Activated CD8-positive, alpha-beta T cell treated with anti-CD3 and anti-CD28 coated beads, Interleukin-2, amount 10 ng/mL, durations not matched to agents 7 days and 5 days (primary cell): Measurements from ENCODE around the gene CITED4. TPM values are rescaled to one million over a fixed set of nuclear protein-coding genes. Genes with fewer than 3 reads are reported as not detected.
"Not testable (repeated sequence)": the region's sequence is repeated elsewhere in the genome, so short reads cannot be mapped to it uniquely, and the experiment has no call there.

Experiments used
- ATAC-seq: fragments of 150-1000 bp; cut with Tn5 transposase; one replicate; pipeline ENCODE4 v1.10.0; 2021; ENCODE audit warnings: moderate library complexity
- CTCF ChIA-PET: fragments of 350-600 bp; sonication (Branson Sonifier 250); formaldehyde crosslinking; loops from one replicate; lab custom pipeline; 2021; ENCODE audit warnings: antibody characterized with exemption; lab: Charles Lee
- POLR2A ChIA-PET: fragments of 350-600 bp; sonication (Branson Sonifier 250); formaldehyde crosslinking; loops from one replicate; lab custom pipeline; 2021; ENCODE audit warnings: antibody characterized with exemption; lab: Charles Lee
- DNase-seq: peaks from one replicate; pipeline ENCODE4 v3.0.0-alpha.2; 2020
- H3K27ac Mint-ChIP-seq: one replicate; pipeline ENCODE4 v1.8.0; 2021; ENCODE audit warnings: mild to moderate bottlenecking, mixed read lengths
- H3K27me3 Mint-ChIP-seq: one replicate; pipeline ENCODE4 v1.8.0; 2021; ENCODE audit warnings: low read depth, mixed read lengths
- H3K36me3 Mint-ChIP-seq: one replicate; pipeline ENCODE4 v1.8.0; 2021; ENCODE audit warnings: low read depth, mixed read lengths
- H3K4me1 Mint-ChIP-seq: one replicate; pipeline ENCODE4 v1.8.0; 2021; ENCODE audit warnings: low read depth, mixed read lengths
- H3K4me3 Mint-ChIP-seq: one replicate; pipeline ENCODE4 v1.8.0; 2021; ENCODE audit warnings: mild to moderate bottlenecking, mixed read lengths
- H3K9me3 Mint-ChIP-seq: one replicate; pipeline ENCODE4 v1.8.0; 2022; ENCODE audit warnings: mixed read lengths; ENCODE audit not compliant: insufficient read depth
- total RNA-seq, 2 experiments: library from RNA; stranded (reverse); gene quantifications; one replicate each; pipeline ENCODE4 v1.2.3, GENCODE V29; 2021

Gene CITED4
- total RNA-seq, 2 experiments from 2014 or later: 9.1 to 10.0 TPM

DNA sequence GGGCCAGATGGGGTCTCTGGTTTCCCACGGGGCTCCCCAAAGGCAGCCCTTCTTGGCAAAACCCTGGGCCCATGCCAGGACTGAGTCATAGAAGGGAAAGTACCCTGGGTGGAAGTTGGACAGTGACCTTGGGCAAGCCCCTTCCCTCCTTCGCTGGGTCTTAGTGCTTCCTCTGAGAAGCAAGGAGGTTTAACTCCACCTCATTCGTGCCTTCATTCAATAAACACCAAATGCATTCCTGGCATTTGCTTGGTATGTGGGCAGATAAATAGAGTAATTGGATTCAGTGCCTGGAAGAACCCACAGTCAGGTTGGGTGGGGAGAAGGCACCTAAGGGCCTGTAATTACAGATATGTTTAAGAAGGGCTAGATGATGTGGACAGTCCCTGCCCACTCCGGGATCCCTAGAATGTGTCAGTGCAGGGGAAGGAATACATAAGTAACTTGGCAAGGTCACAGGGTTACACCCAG is 36.3 kb upstream of the CITED4 start:
- Mint-ChIP-seq H3K9me3 (peaks cover 19% of the 10 kb centered on the region), H3K27ac (no peak overlapping the region), H3K4me1 (no peaks in the 10 kb centered on the region), H3K4me3 (no peak overlapping the region), H3K27me3 (peaks cover 3% of the 10 kb centered on the region), H3K36me3 (no peaks in the 10 kb centered on the region)
- no peak for DNase-seq
- ChIA-PET POLR2A (no interaction called here), CTCF (interaction anchor here (0.9 kb wide), 1 partner anchor 24 kb away, joined by 3 read pairs; no protein-coding TSS in a partner anchor)
- no peak for ATAC-seq

DNA sequence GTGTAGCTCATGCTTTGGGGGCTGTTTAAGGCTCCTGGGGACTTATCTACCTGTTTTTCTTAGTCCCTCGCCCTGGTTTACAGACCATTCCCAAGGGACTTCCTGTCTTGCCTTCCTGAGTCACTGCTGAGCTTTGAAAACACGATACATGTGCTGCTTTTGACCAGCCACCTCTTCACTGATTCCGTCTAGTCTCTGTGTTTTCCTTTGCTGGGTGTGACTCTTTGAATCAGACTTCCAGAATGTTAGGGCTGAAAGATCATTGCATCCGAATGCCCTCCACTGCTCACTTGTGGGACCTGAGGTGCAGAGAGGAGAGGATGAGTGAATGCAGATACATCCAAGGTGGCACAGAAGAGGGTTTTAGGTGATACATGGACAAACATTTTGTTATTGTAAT is 35.4 kb upstream of the CITED4 start:
- DNase-seq: no peak
- POLR2A ChIA-PET: no interaction called here
- H3K4me3 Mint-ChIP-seq: no peak overlapping the region
- no peaks in the 10 kb centered on the region for H3K36me3 Mint-ChIP-seq
- ATAC-seq: no peak
- no peaks in the 10 kb centered on the region for H3K27me3 Mint-ChIP-seq
- peaks cover 20% of the 10 kb centered on the region for H3K9me3 Mint-ChIP-seq
- H3K27ac Mint-ChIP-seq: no peak overlapping the region
- H3K4me1 Mint-ChIP-seq: no peaks in the 10 kb centered on the region
- CTCF ChIA-PET: interaction anchor here (0.9 kb wide), 1 partner anchor 24 kb away, joined by 3 read pairs; no protein-coding TSS in a partner anchor

DNA sequence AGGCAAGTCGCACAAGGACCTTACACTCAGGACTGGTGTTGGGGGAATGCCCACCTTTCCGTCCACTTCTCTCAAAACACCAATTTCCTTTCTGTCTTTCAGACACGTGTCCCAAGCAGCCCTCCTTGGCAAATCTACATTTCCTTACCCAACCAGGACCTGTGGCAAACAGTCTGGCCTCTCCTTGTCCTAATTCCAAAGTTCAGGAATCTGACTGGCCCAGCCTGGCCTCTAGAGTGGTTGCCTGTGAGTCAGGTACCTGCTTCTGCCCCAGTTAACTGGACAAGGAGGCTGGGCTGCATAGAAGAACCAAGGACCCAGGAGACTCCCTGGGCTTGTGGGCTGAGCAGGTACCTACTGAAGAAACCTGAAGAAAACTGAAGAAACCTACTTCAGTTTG is 34.3 kb upstream of the CITED4 start:
- Mint-ChIP-seq H3K27me3 (peaks cover under 1% of the 10 kb centered on the region), H3K27ac (no peak overlapping the region), H3K9me3 (peaks cover 20% of the 10 kb centered on the region), H3K36me3 (no peaks in the 10 kb centered on the region), H3K4me1 (no peaks in the 10 kb centered on the region), H3K4me3 (no peak overlapping the region)
- DNase-seq (no peak), ATAC-seq (no peak)
- CTCF ChIA-PET: no interaction called here
- POLR2A ChIA-PET: no interaction called here

DNA sequence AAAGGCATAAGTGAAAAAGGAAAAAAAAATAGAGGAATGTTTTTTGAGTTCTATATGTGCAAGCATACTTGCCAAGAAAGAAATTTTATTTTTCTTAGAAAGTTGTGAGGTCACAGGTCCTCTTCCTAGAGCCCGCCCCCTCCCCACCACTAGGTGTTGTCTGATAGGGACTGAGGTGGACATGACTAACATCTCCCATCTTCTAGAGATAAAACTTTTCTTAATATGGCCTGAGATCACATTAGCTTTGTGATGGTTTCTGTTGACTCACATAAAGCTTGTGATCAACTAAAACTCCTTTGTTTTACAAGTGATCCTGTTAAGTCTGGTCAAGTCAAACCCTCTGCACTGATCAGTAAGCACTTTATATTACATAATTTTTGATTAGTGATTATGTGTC is 33.4 kb upstream of the CITED4 start:
- CTCF ChIA-PET: no interaction called here
- H3K27ac Mint-ChIP-seq: no peak overlapping the region
- peaks cover 2% of the 10 kb centered on the region for H3K27me3 Mint-ChIP-seq
- H3K36me3 Mint-ChIP-seq: no peaks in the 10 kb centered on the region
- POLR2A ChIA-PET: no interaction called here
- no peak overlapping the region for H3K4me3 Mint-ChIP-seq
- DNase-seq: no peak
- peaks cover 20% of the 10 kb centered on the region for H3K9me3 Mint-ChIP-seq
- ATAC-seq: no peak
- H3K4me1 Mint-ChIP-seq: no peaks in the 10 kb centered on the region

DNA sequence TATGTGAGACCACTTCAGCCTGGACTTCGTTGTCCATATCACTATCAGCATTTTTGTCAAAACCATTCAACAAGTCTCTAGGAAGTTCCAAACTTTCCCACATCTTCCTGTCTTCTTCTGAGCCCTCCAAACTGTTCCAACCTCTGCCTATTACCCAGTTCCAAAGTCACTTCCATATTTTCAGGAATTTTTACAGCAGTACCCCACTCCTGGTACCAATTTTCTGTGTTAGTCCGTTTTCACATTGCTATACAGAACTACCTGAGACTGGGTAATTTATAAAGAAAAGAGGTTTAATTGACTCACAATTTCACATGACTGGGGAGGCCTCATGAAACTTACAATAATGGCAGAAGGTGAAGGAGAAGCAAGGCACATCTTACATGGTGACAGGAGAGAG is 32.7 kb upstream of the CITED4 start:
- DNase-seq, H3K4me3 Mint-ChIP-seq, H3K27ac Mint-ChIP-seq, CTCF ChIA-PET, H3K27me3 Mint-ChIP-seq, ATAC-seq, H3K36me3 Mint-ChIP-seq, H3K4me1 Mint-ChIP-seq, POLR2A ChIA-PET: not testable (repeated sequence)
- peaks cover 20% of the 10 kb centered on the region for H3K9me3 Mint-ChIP-seq

DNA sequence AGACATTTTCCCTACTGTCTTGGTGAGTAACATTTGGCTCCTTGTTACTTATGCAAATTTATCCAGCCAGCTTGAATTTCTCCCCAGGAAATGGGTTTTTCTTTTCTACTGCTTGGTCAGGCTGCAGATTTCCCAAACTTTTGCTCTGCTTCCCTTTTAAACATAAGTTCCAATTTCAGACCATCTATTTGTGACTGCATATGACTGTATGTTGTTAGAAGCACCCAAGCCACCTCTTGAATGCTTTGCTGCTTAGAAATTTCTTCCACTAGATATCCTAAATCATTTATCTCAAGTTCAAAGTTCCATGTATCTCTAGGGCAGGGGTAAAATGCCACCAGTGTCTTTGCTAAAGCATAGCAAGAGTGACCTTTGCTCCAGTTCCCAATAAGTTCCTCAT is 32.3 kb upstream of the CITED4 start:
- ATAC-seq: no peak
- Mint-ChIP-seq H3K4me1 (no peaks in the 10 kb centered on the region), H3K9me3 (peaks cover 20% of the 10 kb centered on the region)

DNA sequence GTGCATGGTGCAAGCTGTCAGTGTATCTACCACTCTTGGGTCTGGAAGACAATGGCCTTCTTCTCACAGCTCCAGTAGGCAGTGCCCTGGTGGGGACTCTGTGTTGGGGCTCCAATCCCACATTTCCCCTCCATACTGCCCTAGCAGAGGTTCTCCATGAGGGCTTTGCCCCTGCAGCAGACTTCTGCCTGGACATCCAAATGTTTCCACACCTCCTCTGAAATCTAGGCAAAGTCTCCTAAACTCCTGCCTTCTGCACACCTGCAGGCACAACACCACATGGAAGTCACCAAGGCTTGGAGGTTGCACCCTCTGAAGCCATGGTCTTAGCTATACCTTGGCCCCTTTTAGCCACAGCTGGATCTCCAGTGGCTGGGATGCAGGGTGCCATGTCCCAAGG is 31.8 kb upstream of the CITED4 start:
- Mint-ChIP-seq H3K36me3 (no peaks in the 10 kb centered on the region), H3K4me1 (no peaks in the 10 kb centered on the region), H3K27ac (no peak overlapping the region), H3K27me3 (peaks cover 7% of the 10 kb centered on the region), H3K4me3 (no peak overlapping the region), H3K9me3 (peaks cover 20% of the 10 kb centered on the region)
- ChIA-PET POLR2A (no interaction called here), CTCF (no interaction called here)
- ATAC-seq: no peak
- DNase-seq: no peak

More for the DNA sequence above, 32.3 kb upstream of the CITED4 start:
- ChIA-PET POLR2A (no interaction called here), CTCF (no interaction called here)
- DNase-seq: no peak
- Mint-ChIP-seq H3K4me3 (no peak overlapping the region), H3K27ac (no peak overlapping the region), H3K27me3 (peaks cover 3% of the 10 kb centered on the region), H3K36me3 (no peaks in the 10 kb centered on the region)

DNA sequence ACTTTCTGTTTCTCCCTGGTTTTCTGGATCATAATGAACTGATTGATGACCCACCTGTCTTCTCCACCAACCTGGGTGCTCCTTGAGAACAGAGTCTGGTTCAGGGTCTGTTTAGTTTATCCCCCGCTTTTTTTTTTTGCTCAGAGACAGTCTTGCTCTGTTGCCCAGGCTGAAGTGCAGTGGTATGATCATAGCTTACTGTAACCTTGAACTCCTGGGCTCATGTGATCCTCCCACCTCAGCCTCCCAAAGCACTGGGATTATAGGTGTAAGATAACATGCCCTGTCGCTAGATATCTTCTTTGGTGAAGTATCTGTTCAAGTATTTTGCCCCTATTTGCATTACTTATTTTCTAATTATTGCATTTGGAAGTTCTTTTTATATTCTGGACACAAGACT is 30.2 kb upstream of the CITED4 start:
- POLR2A ChIA-PET: no interaction called here
- Mint-ChIP-seq H3K27ac (no peak overlapping the region), H3K36me3 (no peaks in the 10 kb centered on the region), H3K4me3 (no peak overlapping the region), H3K9me3 (peaks cover 20% of the 10 kb centered on the region), H3K4me1 (no peaks in the 10 kb centered on the region), H3K27me3 (peaks cover 18% of the 10 kb centered on the region)
- DNase-seq (no peak), ATAC-seq (no peak)
- CTCF ChIA-PET: no interaction called here

DNA sequence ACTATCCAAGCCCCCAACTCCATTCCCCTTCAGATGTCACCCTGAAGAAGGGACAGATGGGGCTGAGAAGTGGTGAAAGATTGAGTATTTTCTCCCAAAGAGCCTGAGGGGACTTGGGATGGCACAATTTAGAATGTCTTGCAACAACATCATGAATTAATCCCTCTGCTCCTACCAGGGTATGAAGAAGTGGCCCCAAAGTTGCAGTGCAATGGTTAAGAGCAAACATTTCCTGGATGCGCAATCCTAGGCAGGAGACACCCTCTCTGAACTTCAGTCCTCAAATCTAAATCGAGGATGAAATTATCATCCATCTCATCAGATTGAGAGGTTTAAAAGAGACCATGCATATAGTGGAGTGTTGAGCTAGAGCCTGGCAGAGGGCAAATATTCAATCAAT is 28.6 kb upstream of the CITED4 start:
- no peak overlapping the region for H3K4me3 Mint-ChIP-seq
- ChIA-PET POLR2A (no interaction called here), CTCF (no interaction called here)
- H3K4me1 Mint-ChIP-seq: peaks cover 2% of the 10 kb centered on the region
- DNase-seq: no peak
- no peaks in the 10 kb centered on the region for H3K36me3 Mint-ChIP-seq
- H3K9me3 Mint-ChIP-seq: peaks cover 20% of the 10 kb centered on the region
- no peak overlapping the region for H3K27ac Mint-ChIP-seq
- peaks cover 34% of the 10 kb centered on the region for H3K27me3 Mint-ChIP-seq
- ATAC-seq: no peak

DNA sequence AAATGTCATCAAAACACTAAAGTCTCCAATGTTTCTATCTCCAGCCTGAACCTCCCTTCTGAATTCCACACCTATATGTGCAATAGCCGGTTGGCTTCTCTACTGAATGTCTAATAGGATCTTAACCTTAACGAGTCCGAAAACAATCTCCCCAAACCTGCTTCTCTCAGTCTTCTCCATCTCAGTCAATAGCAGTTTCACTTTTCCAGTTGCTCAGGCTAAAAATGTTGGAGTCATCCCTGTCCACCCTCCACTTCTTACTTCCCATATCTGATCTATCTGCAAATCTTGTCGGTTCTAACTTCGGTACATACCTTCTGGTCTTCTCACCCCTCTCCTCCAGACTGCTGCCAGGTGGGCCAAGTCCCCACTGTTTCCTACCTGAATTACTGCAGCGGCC is 25.5 kb upstream of the CITED4 start:
- Mint-ChIP-seq H3K4me3 (no peak overlapping the region), H3K4me1 (peaks cover 5% of the 10 kb centered on the region), H3K27ac (no peak overlapping the region), H3K27me3 (peaks cover 49% of the 10 kb centered on the region), H3K9me3 (no peaks in the 10 kb centered on the region), H3K36me3 (peaks cover 1% of the 10 kb centered on the region)
- no peak for ATAC-seq
- ChIA-PET POLR2A (interaction anchor here (0.5 to 0.7 kb wide), 2 partner anchors 60 to 92 kb away, joined by 3 read pairs; partner anchors contain the start of gene CTPS1), CTCF (interaction anchor here (2.8 kb wide), 1 partner anchor 65 kb away, joined by 8 read pairs; no protein-coding TSS in a partner anchor)
- DNase-seq: no peak

DNA sequence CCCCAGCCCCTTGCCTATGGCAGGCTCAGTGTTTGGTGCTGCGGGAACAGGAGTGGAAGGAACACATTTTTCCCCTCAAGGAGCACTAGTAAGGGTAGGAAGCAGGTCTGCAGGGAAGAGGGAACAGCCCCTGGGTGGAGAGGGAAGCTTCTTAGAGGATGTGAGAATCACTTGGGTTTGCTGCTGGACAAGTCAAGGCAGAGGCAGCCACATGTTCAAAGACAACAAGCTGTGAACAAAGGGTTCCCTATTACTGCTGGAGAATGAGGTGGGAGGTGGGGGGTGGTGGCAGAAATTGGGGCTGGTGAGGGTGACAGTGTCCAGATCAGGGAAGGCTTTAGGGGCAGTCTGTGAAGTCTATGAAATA is 24.8 kb upstream of the CITED4 start:
- no peak overlapping the region for H3K27ac Mint-ChIP-seq
- peaks cover 1% of the 10 kb centered on the region for H3K36me3 Mint-ChIP-seq
- no peak overlapping the region for H3K4me3 Mint-ChIP-seq
- H3K27me3 Mint-ChIP-seq: peaks cover 53% of the 10 kb centered on the region
- no peaks in the 10 kb centered on the region for H3K9me3 Mint-ChIP-seq
- peaks cover 5% of the 10 kb centered on the region for H3K4me1 Mint-ChIP-seq
- CTCF ChIA-PET: no interaction called here
- ATAC-seq: no peak
- POLR2A ChIA-PET: interaction anchor here (0.7 kb wide), 2 partner anchors 10 to 60 kb away, joined by 3 read pairs; no protein-coding TSS in a partner anchor
- no peak for DNase-seq

DNA sequence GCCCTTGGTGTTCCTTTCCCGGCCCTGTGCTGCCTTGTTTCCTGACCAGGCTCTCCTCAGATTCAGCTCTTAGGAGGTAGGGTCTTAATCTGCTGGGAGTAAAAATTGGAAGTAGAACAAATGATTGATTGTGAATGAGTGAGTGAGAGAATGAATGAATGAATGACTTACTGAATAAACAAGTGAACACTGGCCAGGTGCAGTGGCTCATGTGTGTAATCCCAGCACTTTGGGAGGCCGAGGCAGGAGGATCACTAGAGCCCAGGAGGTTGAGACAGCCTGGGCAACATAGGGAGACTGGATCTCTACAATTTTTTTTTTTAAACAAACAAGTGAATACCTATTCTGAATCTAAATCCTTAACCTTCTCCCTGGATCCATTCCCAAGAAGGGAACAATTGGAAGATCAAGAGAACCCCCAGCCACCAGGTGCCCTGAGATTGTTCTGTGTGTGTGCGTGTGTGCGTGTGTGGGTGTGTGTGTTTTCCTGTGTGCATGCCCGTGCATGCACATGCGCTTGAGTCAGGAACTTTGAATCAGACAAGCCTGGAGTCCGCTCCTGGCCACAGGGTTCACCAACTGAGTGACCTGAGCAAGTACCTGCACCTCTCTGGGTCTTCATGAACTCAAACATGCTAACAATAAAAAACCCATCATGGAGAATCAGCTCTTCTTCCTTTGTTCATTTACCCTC is 24.3 kb upstream of the CITED4 start:
- ChIA-PET CTCF (no interaction called here), POLR2A (interaction anchor here (0.7 kb wide), 1 partner anchor 9 kb away, joined by 3 read pairs; no protein-coding TSS in a partner anchor)
- ATAC-seq (no peak), DNase-seq (no peak)
- H3K4me1 Mint-ChIP-seq: peaks cover 5% of the 10 kb centered on the region
- no peak overlapping the region for H3K27ac Mint-ChIP-seq
- H3K27me3 Mint-ChIP-seq: peaks cover 53% of the 10 kb centered on the region
- peaks cover 1% of the 10 kb centered on the region for H3K36me3 Mint-ChIP-seq
- no peaks in the 10 kb centered on the region for H3K9me3 Mint-ChIP-seq
- H3K4me3 Mint-ChIP-seq: no peak overlapping the region
